ENCODE measurements around the gene PLXNB3.

DNA sequence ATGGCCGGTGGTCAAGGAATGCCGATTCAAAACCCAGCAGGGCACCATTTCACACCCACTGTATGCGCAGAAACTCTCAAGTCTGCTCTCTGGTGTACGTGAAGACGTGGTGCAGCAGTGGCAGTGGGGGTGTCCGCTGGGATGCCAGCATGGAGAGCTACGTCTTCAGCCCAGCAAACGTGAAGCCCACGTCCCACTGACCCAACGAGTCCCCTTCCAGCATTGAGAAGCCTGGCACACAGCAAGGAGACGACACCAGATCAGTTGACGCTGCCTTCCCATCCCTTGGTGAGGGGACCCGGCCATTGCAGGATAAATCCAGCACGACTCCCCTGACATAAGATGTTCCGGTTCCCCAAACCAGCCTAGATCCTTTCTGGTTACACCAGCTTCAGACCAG is 2.2 kb upstream of the PLXNB3 start:
- TF ChIP-seq CTCF (IDR thresholded peaks at IDR 0.05) = no peak
- no peak for TF ChIP-seq EP300 (IDR thresholded peaks at IDR 0.05)
- no peak for TF ChIP-seq POLR2A (IDR thresholded peaks at IDR 0.05)
